NCI-H2107 (cell line): ENCODE results near the gene ATP4B.
"Not testable (repeated sequence)": the region's sequence is repeated elsewhere in the genome, so short reads cannot be mapped to it uniquely, and the experiment has no call there.

ENCODE experiments used
- DNase-seq: peaks from one replicate; lab custom pipeline; 2025; lab: John Stamatoyannopoulos, UW

The ATP4B gene

GRCh38 chr13:113624235-113624587 lies 33.8 kb downstream of the ATP4B start:
- no peak for DNase-seq

- no peak for DNase-seq
Observed at GRCh38 chr13:113623491-113624234, 34.3 kb downstream of the ATP4B start.

DNA sequence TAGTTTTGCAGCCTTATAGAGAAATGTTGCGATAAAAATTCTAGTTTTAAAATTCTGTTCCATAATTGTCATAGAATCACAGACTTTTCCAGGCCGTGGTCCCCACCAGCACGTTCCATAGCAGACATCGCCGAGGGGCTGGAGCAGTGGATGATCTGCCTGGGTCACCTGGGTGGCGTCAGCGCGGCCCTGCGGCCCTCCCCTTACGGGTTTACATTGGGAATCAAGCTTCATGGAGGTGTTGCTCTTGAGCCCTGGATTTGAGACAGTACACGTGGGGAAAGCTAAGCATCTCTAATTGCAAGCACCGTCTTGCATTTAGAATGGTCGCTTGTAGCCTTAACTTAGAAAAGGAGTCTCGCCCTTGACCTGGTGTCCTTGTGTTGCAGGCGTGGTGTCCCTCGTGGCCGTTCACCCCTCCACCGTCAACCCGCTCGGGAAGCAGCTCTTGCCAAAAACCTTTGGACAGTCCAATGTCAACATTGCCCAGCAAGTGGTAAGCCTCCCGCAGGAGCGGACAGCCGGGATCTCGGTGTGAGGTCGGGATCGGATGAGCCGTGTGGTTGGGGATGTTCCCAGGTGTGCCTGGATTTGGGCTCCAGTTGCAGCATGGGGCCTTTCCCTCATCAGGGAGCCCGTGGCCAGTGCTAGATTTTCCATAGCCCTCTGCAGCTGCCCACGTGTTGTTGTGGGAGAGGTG lies 35.1 kb downstream of the ATP4B start:
- DNase-seq: no peak

DNA sequence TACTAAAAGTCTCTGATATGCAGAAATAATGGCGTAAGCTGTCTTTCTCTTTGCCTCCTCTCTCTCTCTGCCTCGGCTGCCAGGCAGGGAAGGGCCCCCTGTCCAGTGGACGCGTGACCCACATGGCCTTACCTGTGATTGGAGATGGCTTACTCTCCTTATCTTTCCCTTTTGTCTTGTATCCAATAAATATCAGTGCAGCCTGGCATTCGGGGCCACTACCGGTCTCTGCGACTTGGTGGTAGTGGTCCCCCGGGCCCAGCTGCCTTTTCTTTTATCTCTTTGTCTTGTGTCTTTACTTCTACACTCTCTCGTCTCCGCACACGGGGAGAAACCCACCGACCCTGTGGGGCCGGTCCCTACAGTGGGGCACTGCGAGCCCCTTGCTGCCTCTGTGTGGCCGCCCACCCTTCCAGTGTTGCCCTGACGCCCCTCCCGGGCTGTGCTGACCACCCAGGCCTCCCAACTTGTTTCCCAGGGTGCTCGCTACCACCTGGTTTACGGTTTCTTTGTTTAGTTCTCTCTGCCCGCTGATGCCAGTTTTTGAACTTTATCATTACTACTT lies 35.9 kb downstream of the ATP4B start:
- DNase-seq: not testable (repeated sequence)

DNA sequence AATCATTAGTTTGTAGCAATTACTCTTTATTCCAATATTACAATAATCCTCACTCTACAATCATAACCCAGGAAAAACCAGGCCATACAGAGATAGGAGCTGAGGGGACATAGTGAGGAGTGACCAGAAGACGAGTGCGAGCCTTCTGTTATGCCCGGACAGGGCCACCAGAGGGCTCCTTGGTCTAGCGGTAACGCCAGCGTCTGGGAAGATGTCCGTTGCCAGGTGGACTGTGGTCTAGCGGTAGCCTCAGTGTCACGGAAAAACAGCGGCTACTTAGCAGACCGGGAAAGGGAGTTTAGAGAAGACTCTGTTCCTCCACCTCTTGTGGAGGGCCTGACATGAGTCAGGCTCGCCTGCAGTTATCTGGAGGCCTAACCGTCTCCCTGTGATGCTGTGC lies 36.5 kb downstream of the ATP4B start:
- not testable (repeated sequence) for DNase-seq

- no peak for DNase-seq
Observed at GRCh38 chr13:113621046-113621445, 37.0 kb downstream of the ATP4B start.

DNA sequence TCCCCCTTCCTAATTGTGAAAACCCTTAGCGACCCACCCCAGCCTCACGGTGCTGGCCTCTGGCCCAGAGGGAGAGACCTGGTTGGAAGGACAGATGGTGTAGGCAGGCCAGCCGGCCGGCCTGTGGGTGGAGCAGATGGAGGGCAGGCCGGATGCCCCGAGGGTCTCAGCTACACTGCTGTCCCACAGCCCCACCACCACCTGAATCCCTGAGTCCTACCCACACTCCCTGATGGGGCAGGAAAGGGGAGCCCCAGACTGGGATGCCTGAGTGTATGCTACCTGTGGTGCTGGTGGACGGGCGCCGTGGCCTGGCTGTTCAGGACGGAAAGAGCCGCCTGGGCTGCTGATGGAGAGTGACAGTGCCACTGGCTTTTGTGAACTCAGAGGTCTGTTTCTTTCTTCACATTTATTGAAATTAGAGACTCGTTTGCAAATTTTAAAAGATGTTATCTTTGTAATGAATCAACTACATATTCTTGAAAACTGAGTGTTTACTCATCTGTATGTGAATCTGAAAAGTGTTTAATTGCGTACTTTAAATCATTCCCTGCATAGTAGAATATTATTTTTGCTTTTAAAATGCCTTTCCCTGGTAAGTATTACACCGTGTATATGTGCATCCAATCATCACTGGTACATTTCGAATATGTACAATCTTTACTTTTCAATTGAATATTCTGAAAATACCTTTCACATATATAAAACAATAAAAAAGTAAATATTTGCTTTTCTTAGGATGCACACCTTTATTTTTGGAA lies 37.8 kb downstream of the ATP4B start:
- DNase-seq: no peak

- DNase-seq: no peak
Observed at GRCh38 chr13:113618455-113618854, 39.5 kb downstream of the ATP4B start.

GRCh38 chr13:113617961-113618360 lies 40.0 kb downstream of the ATP4B start:
- no peak for DNase-seq

GRCh38 chr13:113616991-113617749 lies 40.8 kb downstream of the ATP4B start:
- DNase-seq: peak; percentile 45

GRCh38 chr13:113616281-113616906 lies 41.6 kb downstream of the ATP4B start:
- DNase-seq: no peak

DNA sequence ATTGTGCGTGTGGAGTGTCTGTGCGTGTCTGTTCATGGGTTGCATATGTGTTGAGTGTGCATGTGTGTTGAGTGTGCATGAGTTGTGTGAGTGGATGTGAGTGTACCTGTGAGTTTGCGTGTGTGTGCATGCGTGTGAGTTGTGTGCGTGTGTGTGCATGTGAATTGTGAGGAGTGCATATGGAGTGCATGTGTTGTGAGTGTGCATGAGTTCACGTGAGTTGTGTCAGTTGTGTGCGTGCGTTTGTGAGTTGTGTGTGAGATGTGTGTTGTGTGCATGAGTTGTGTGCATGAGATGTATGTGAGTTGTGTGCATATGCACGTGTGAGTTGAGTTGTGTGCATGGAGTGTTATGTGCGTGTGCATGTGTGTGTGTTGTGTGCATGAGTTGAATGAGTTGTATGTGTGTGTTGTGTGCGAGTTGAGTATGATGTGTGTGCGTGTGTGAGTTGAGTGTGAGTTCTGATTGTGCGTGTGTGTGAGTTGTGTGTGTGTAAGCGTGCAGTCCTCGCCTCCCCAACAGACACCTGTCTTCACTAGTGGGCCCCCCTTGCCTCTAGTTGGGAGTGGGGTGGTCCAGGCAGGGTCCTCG lies 44.1 kb downstream of the ATP4B start:
- no peak for DNase-seq

- DNase-seq: no peak
Observed at GRCh38 chr13:113612607-113613006, 45.4 kb downstream of the ATP4B start.

GRCh38 chr13:113611996-113612395 lies 46.0 kb downstream of the ATP4B start:
- DNase-seq: no peak

DNA sequence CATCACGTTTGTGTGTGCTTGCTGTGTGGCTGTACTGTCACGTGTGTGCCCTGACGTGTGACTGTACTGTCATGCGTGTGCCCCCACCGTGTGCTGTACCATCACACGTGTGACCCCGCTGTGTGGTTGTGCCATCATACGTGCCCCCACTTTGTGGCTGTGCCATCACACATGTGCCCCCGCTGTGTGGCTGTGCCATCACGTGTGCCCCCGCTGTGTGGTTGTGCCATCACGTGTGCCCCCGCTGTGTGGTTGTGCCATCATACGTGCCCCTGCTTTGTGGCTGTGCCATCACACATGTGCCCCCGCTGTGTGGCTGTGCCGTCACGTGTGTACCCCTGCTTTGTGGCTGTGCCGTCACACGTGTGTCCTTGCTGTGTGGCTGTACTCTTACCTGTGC lies 47.7 kb downstream of the ATP4B start:
- no peak for DNase-seq

GRCh38 chr13:113609616-113610015 lies 48.4 kb downstream of the ATP4B start:
- DNase-seq: no peak

- no peak for DNase-seq
Observed at GRCh38 chr13:113608967-113609533, 48.9 kb downstream of the ATP4B start.

GRCh38 chr13:113607889-113608635 lies 49.9 kb downstream of the ATP4B start:
- DNase-seq: no peak

DNA sequence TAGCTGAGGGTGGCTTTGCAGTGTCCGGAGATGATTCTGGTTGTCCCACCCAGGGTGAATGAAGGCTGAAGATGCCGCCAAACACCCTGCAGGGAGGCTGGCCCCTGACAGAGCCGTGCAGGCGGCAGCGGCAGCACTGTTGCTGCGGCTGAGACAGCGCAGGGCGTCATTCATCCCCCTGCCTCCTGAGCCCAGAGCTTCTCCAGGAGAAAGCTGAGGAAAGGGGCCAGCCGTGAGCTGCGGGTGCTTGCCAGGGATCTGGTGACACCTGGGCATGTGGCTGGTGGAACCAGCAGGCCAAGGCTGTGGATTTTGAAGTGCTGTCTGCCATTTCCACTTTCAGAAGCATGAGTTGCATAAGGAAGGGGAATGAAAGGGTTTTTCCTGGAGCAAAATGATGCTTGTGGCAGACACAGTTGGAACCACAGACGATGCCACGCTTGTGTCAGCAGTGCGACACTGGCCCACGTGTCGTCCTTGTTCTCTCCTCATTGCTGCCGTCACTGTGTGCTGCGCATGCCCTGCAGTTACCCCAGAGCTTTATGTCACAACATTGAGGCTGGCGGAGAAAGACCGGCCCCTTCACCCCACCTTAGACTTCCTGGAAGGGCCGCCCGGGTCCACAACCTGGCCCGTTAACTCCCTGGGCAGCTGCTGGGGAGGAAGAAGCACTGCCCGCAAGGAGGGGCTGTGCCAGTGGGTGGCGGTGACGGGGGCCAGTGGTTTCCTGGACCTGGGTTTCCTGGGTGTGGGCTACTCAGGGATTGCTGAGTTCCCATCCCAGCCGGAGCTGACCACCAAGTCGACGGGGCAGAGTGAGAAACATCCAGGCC lies 50.7 kb downstream of the ATP4B start:
- no peak for DNase-seq
